AG08395 (cell line): ENCODE data around the gene PSAP.
"Not testable (repeated sequence)": the region's sequence is repeated elsewhere in the genome, so short reads cannot be mapped to it uniquely, and the experiment has no call there.

Experiments used
- DNase-seq: peaks from one replicate; pipeline ENCODE4 v3.0.0; 2012; ENCODE audit warnings: mixed read lengths, low spot score

PSAP gene

DNA sequence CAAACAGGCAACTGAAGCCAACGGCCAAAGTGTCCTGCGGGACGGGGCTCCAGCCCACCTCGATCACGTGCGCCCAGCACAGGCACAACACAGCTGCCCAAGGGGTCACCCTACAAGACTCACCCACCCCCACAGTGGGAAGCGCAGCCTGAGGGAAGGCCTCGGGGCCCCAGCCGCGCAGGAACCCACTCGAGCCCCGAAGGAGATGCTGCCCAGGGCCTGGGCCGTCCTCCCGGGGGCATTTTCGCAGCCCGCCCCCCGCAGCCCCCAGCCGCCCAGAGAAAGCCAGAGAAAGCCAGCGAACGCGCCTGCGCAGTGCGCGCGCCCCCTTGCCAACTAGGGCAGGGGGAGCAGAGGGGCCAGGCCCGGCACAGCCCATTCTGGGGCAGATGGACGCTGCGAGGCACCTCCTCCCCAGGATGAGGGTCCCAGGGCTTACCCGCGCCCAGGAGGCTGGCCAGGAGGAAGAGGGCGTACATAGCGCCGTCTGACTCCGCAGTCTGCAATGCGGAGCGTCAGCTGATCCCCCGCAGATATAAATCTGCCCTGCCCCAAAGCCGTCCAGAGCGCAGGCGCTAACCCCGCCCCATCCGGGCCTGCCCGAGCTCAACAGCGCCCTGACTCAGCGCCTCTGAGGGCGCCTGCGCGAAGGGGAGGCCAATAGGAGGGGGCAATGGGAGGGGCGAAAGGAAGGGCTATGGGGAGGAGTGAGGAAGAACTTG is at the start of gene PSAP:
Gene PSAP, minus strand, starts transcription at position 509 of the 722 bp plus-strand sequence. Its CDS starts 30 bp downstream, at position 479.
- peak; percentile 100 for DNase-seq

- no peak for DNase-seq
These were observed 49.6 kb upstream of the PSAP start for GRCh38 chr10:71900441-71901180.

DNA sequence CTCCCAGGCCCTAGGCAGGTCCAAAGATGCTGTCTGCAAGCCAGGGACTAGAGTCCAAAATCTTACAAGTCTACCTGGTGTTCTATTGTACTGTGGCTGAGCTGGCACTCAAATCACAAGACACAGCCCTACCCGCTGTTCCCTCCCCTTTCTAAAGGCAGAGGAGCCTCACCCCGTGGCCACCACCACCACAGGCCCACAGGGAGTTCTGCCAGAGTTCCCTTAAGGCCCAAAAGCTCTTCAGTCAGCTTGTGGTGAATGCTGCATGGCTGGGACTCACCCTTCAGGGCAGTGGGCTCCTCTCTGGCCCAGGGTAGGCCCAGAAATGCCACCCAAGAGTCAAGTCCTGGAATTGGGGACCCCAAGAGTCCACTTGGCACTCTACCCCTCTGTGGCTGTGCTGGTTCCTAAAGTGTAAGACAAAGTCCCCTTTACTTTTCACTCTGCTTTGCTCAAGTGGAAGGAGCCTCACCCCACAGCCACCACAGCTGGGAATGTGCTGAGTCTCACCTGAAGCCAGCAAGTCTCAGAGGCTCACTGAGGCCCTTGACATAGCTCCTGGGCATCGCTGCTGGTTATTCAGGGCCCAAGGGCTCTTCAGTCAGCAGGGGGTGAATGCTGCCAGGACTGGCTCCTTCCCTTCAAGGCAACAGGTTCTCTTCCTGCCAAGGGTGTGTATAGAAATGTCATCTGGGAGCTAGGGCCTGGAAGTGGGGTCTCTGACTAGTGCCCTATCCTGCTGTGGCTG is 48.8 kb upstream of the PSAP start:
- DNase-seq, result no peak

GRCh38 chr10:71898346-71898745 is 47.3 kb upstream of the PSAP start:
- not testable (repeated sequence) for DNase-seq

GRCh38 chr10:71893920-71894319 is 42.9 kb upstream of the PSAP start:
- DNase-seq, result no peak

GRCh38 chr10:71893258-71893815 is 42.3 kb upstream of the PSAP start:
- DNase-seq, result no peak

GRCh38 chr10:71891437-71891836 is 40.4 kb upstream of the PSAP start:
- DNase-seq, result no peak

GRCh38 chr10:71889388-71889987 is 38.4 kb upstream of the PSAP start:
- DNase-seq, result no peak

GRCh38 chr10:71888623-71889387 is 37.8 kb upstream of the PSAP start:
- peak; percentile 83 for DNase-seq

DNA sequence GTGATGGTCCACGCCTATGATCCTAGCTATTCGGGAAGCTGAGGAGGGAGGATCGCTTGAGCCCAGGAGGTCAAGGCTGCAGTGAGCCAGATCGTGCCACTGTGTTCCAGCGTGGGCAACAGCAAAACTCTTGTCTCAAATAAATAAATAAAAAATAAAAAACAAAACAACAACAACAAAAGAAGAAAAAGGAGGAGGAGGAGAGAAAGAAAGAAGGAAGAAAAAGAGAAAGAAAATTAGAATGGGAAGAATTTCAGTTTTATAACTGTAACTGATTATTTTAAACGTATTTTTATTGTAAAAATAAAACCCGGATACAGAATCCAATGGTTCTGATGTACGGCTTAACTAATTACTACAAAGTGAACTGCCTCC is 37.2 kb upstream of the PSAP start:
- no peak for DNase-seq

GRCh38 chr10:71887743-71888142 is 36.7 kb upstream of the PSAP start:
- DNase-seq, result no peak

- DNase-seq, result no peak
These were observed 32.0 kb upstream of the PSAP start for GRCh38 chr10:71882813-71883659.

DNA sequence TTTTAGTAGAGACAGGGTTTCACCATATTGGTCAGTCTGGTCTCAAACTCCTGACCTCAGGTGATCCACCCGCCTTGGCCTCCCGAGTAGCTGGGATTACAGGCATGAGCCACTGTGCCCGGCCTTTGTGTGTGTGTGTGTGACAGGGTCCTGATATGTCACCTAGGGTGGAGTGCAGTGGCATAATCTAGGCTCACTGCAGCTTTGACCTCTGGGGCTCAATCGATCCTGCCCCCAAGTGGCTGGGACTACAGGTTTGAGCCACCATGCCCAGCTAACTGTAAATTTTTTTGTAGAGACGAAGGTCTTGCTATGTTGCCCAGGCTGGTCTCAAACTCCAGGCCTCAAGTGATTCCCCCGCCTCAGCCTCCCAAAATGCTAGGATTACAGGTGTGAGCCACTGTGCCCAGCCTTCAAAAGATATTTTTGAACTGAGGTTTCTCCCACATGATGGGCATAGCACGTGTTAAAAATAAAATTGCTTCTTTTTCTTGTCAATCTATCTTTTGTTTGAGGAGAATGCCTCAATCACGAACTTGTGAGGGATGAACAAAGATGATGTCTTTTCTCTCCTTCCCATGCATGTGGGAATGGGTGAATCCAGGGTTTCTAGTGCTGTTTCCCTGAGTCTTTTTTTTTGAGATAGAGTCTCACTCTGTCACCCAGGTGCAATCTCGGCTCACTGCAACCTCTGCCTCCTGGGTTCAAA is 30.8 kb upstream of the PSAP start:
- DNase-seq, result no peak

DNA sequence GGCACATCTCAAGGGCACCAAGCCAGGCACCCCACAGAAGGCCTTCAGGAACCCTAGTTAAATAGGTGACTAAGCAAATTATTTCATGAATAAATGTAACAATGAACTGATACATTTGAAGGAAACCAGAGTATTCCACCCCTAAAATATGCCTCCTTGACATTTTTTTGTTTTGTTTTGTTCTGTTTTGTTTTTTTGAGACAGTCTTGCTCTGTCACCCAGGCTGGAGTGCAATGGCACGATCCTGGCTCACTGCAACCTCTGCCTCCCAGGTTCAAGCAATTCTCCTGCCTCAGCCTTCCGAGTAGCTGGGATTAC is 30.2 kb upstream of the PSAP start:
- DNase-seq, result not testable (repeated sequence)

DNA sequence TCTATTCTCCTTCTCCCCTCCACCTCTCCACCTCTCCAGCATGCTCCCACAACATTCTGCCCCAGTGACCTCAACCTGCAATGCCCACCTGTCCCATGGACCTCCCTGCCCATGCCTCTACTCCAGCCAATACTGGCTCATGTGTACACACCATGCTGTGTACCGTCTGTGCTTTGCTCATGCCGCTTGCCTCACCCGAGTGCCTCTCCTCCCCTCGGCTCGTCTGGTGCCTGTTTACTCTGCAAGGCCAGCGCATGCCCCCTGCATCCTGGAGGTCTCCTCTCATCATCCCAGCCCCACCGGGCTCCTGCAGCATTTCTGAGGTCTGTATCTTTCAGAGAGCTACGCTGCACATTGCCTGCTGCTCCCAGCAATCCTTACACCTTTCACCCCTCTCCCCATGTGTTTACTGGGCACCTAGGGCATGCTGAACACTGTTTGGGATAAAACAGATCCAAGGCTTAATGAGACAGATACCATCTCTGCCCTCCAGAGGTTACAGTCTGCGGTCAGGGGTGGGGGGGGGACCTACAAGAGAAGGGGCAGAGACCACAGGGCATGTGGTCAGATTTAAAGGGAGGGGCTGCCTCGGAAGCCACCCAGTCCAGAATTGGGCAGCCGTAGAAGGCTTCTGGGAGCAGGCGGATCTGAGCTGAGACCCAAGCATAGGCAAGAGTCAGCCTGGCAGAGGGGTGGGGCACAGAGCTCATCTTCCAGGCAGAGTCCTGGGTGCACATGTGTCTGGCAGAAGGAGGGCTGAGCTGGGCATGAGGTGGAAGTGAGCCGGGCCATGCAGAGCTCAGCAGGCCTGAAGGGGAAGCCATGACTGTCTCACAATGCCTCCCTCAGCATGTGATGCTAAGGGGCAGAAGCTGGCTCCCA is 29.6 kb upstream of the PSAP start:
- no peak for DNase-seq

GRCh38 chr10:71878327-71879034 is 27.4 kb upstream of the PSAP start:
- no peak for DNase-seq

GRCh38 chr10:71877821-71878220 is 26.8 kb upstream of the PSAP start:
- no peak for DNase-seq

GRCh38 chr10:71874680-71875354 is 23.8 kb upstream of the PSAP start:
- DNase-seq, result not testable (repeated sequence)
